ENCODE results near the gene TRPV6.

- TF ChIP-seq ZNF565 (CRISPR knock-in tag; conservative IDR thresholded peaks at IDR 0.05; ENCODE audit: low read depth): no peak
- TF ChIP-seq, protein P1, sequence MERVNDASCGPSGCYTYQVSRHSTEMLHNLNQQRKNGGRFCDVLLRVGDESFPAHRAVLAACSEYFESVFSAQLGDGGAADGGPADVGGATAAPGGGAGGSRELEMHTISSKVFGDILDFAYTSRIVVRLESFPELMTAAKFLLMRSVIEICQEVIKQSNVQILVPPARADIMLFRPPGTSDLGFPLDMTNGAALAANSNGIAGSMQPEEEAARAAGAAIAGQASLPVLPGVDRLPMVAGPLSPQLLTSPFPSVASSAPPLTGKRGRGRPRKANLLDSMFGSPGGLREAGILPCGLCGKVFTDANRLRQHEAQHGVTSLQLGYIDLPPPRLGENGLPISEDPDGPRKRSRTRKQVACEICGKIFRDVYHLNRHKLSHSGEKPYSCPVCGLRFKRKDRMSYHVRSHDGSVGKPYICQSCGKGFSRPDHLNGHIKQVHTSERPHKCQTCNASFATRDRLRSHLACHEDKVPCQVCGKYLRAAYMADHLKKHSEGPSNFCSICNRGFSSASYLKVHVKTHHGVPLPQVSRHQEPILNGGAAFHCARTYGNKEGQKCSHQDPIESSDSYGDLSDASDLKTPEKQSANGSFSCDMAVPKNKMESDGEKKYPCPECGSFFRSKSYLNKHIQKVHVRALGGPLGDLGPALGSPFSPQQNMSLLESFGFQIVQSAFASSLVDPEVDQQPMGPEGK (CRISPR knock-in tag; IDR thresholded peaks at IDR 0.05; ENCODE audit: borderline replicate concordance): no peak
- TF ChIP-seq CREB5 (CRISPR knock-in tag; IDR thresholded peaks at IDR 0.05; ENCODE audit: low read depth): no peak
- TF ChIP-seq ARNTL (CRISPR knock-in tag; IDR thresholded peaks at IDR 0.05; ENCODE audit: borderline replicate concordance, low read depth): no peak
- TF ChIP-seq TCF4 (CRISPR knock-in tag; IDR thresholded peaks at IDR 0.05; ENCODE audit: borderline replicate concordance): no peak
- no peak for TF ChIP-seq ISL1 (CRISPR knock-in tag; IDR thresholded peaks at IDR 0.05)
- no peak for TF ChIP-seq ZFP3 (CRISPR knock-in tag; IDR thresholded peaks at IDR 0.05)
- no peak for TF ChIP-seq OSR1 (CRISPR knock-in tag; IDR thresholded peaks at IDR 0.05)
- no peak for TF ChIP-seq ZC3H10 (CRISPR knock-in tag; IDR thresholded peaks at IDR 0.05)
- no peak for TF ChIP-seq POU6F1 (CRISPR knock-in tag; IDR thresholded peaks at IDR 0.05; ENCODE audit: borderline replicate concordance, low read depth)
- no peak for TF ChIP-seq CSDC2 (CRISPR knock-in tag; IDR thresholded peaks at IDR 0.05)
- TF ChIP-seq ZFP30 (CRISPR knock-in tag; IDR thresholded peaks at IDR 0.05): no peak
- no peak for TF ChIP-seq ESRRG (CRISPR knock-in tag; IDR thresholded peaks at IDR 0.05)
Observed at GRCh38 chr7:142919656-142920055, 34.1 kb upstream of the TRPV6 start.

Measured in SK-N-SH treated with all-trans-retinoic acid at 6 μM for 48 hours (cell line).